Stimulated activated effector memory CD8-positive, alpha-beta T cell treated with anti-CD3 and anti-CD28 coated beads, Interleukin-12 subunit alpha, Interleukin-12 subunit beta, amount 100 ng/mL, for 72 hours (primary cell): ENCODE results near the gene RUFY4.
"Not testable (repeated sequence)": the region's sequence is repeated elsewhere in the genome, so short reads cannot be mapped to it uniquely, and the experiment has no call there.

Experiments
- ATAC-seq: fragments of 150-1000 bp; cut with Tn5 transposase; 2 replicates; pipeline ENCODE4 v1.10.0; 2021
- DNase-seq, 2 donors: peaks; one replicate each; pipeline ENCODE4 v3.0.0; 2021 to 2022; ENCODE audit warnings: low spot score in 2 of 2
- H3K27ac Mint-ChIP-seq: one replicate; pipeline ENCODE4 v1.8.0; 2022; ENCODE audit warnings: mild to moderate bottlenecking, mixed read lengths
- H3K36me3 Mint-ChIP-seq: one replicate; pipeline ENCODE4 v1.8.0; 2022; ENCODE audit warnings: mild to moderate bottlenecking, mixed read lengths
- H3K4me1 Mint-ChIP-seq: one replicate; pipeline ENCODE4 v1.8.0; 2022; ENCODE audit warnings: mixed read lengths
- H3K4me3 Mint-ChIP-seq: one replicate; pipeline ENCODE4 v1.8.0; 2022; ENCODE audit warnings: mild to moderate bottlenecking, mixed read lengths
- H3K9me3 Mint-ChIP-seq: one replicate; pipeline ENCODE4 v1.8.0; 2022; ENCODE audit warnings: mixed read lengths

The RUFY4 gene

GRCh38 chr2:218028189-218028495 lies 40.9 kb upstream of the RUFY4 start:
- H3K4me1 Mint-ChIP-seq = no peaks in the 10 kb centered on the region
- no peaks in the 10 kb centered on the region for H3K9me3 Mint-ChIP-seq
- ATAC-seq (no peak), DNase-seq (no peak)
- no peak overlapping the region for H3K4me3 Mint-ChIP-seq
- H3K27ac Mint-ChIP-seq = no peak overlapping the region
- H3K36me3 Mint-ChIP-seq = no peaks in the 10 kb centered on the region

- H3K4me3 Mint-ChIP-seq = no peak overlapping the region
- no peaks in the 10 kb centered on the region for H3K9me3 Mint-ChIP-seq
- DNase-seq (peak in 1 of 2 donors; percentile 37), ATAC-seq (no peak)
- H3K27ac Mint-ChIP-seq = no peak overlapping the region
- H3K4me1 Mint-ChIP-seq = no peaks in the 10 kb centered on the region
- no peaks in the 10 kb centered on the region for H3K36me3 Mint-ChIP-seq
These were observed 40.3 kb upstream of the RUFY4 start for GRCh38 chr2:218028562-218029348.

DNA sequence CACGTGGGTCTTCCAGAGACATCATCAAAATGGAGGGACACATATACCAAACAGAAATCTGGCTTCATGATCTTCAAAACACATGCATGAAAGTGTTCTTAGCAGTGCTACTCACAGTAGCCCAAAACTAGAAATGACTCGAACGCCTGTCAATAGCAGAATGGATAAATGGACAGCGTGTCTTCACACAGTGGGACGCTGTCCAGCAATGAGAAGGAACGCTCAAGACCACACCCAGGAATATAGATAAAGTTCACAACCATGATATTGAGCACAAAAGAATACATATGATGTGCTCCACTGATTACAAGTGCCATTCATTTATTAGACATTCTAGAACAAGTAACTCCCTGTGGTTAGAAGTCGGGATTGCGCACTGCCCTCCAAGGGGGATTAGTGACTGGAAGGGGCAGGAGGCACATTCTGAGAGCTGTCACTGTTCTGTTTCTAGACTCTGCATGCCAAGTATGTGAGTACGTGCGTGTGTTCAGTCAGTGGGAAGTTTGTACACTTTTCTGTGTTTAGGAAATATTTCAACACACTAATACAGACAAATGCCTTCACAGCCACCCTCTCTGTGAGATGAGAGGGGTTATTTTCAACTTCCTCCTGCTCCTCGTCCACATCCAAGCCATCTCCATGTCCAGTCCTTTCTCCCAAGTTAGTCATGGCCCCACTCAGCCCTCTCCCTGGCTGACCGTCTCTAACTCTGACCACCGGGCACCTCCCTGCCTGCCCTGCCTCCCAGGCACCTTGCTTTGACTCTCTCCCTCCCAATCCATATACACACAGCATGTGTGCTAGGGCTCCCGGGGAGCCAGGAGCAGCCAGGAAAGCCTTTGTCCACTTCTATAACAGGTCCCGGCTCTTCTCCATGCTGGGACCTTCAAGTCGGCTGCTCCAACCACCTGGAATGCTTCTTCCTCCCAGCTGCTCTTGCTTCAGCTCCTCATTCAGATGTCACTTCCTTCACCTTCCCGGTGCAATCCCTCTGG lies 39.4 kb upstream of the RUFY4 start:
- ATAC-seq (no peak), DNase-seq (peak in 1 of 2 donors; percentile 43)
- Mint-ChIP-seq H3K4me3 (no peak overlapping the region), H3K27ac (no peak overlapping the region), H3K4me1 (peaks cover 9% of the 10 kb centered on the region), H3K9me3 (no peaks in the 10 kb centered on the region), H3K36me3 (no peaks in the 10 kb centered on the region)

- H3K36me3 Mint-ChIP-seq = no peaks in the 10 kb centered on the region
- no peak overlapping the region for H3K4me3 Mint-ChIP-seq
- ATAC-seq (no peak), DNase-seq (peak in 1 of 2 donors; percentile 33)
- no peak overlapping the region for H3K27ac Mint-ChIP-seq
- peaks cover 15% of the 10 kb centered on the region for H3K4me1 Mint-ChIP-seq
- no peaks in the 10 kb centered on the region for H3K9me3 Mint-ChIP-seq
These were observed 38.5 kb upstream of the RUFY4 start for GRCh38 chr2:218030409-218031195.

- H3K4me3 Mint-ChIP-seq = no peak overlapping the region
- H3K27ac Mint-ChIP-seq = no peak overlapping the region
- H3K9me3 Mint-ChIP-seq = no peaks in the 10 kb centered on the region
- peak in 1 of 2 donors; percentile 30 for DNase-seq
- H3K4me1 Mint-ChIP-seq = peaks cover 15% of the 10 kb centered on the region
- ATAC-seq = no peak
- H3K36me3 Mint-ChIP-seq = no peaks in the 10 kb centered on the region
These were observed 37.8 kb upstream of the RUFY4 start for GRCh38 chr2:218031261-218031660.

- Mint-ChIP-seq H3K9me3 (no peaks in the 10 kb centered on the region), H3K4me3 (no peak overlapping the region), H3K4me1 (peaks cover 15% of the 10 kb centered on the region), H3K36me3 (no peaks in the 10 kb centered on the region), H3K27ac (no peak overlapping the region)
- peak in 1 of 2 donors; percentile 44 for DNase-seq
- no peak for ATAC-seq
These were observed 37.2 kb upstream of the RUFY4 start for GRCh38 chr2:218031771-218032257.

GRCh38 chr2:218032336-218033171 lies 36.5 kb upstream of the RUFY4 start:
- DNase-seq (peak in 1 of 2 donors; percentile 48), ATAC-seq (no peak)
- peak overlapping the region; percentile 34 for H3K27ac Mint-ChIP-seq
- H3K36me3 Mint-ChIP-seq = no peaks in the 10 kb centered on the region
- no peaks in the 10 kb centered on the region for H3K9me3 Mint-ChIP-seq
- H3K4me3 Mint-ChIP-seq = no peak overlapping the region
- H3K4me1 Mint-ChIP-seq = peaks cover 15% of the 10 kb centered on the region

GRCh38 chr2:218033208-218033589 lies 35.9 kb upstream of the RUFY4 start:
- Mint-ChIP-seq H3K4me3 (no peak overlapping the region), H3K9me3 (no peaks in the 10 kb centered on the region), H3K4me1 (peaks cover 15% of the 10 kb centered on the region), H3K27ac (peak overlapping the region; percentile 34), H3K36me3 (no peaks in the 10 kb centered on the region)
- no peak for ATAC-seq
- DNase-seq = no peak

DNA sequence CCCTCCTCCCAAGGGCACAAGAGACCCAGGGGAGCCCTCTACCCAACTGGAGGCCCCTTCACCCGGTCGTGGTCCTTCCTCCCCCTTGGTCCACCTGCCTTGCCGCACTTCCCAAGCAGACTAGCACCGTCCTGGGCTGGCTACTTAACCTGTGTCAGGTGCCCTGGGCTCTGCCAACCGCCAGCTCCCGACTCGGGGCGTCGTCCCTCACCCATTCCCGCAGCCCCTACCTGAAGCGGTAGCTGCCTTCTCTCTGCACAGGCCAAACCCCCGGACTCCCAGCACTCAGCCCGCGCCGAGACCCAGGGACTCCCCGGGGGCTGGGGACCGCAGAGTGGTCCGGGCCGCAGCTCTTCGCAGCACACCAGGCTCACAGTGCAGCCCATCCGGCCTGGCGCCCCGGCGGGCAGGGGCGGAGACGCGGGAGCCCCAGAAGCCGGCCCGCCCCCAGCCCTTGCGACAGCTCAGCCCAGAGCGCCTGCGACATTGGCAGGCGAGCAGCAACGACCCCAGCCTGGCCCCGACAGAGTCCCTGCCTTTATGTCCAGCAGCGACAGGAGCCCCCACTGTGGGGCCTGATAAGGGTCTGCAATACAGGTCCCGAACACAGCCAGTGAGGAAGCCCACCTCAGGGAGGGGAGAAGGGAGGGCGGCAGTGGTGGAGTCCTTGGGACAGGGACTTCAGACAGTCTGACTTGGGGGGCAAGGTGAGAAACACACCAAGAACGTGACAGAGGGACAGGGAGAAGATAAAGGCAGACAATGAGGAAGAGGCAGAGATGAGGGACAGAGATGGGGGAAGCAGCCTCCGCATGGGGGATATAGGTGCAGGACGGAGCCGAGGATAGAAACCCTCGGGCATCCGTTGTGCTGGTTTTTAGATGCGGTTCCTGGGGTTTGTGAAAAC lies 35.2 kb upstream of the RUFY4 start:
- ATAC-seq = peak; percentile 5
- Mint-ChIP-seq H3K27ac (peak overlapping the region; percentile 14), H3K4me3 (peak overlapping the region; percentile 51), H3K36me3 (no peaks in the 10 kb centered on the region), H3K4me1 (peaks cover 15% of the 10 kb centered on the region), H3K9me3 (no peaks in the 10 kb centered on the region)
- peak in 1 of 2 donors; percentile 51 for DNase-seq

DNA sequence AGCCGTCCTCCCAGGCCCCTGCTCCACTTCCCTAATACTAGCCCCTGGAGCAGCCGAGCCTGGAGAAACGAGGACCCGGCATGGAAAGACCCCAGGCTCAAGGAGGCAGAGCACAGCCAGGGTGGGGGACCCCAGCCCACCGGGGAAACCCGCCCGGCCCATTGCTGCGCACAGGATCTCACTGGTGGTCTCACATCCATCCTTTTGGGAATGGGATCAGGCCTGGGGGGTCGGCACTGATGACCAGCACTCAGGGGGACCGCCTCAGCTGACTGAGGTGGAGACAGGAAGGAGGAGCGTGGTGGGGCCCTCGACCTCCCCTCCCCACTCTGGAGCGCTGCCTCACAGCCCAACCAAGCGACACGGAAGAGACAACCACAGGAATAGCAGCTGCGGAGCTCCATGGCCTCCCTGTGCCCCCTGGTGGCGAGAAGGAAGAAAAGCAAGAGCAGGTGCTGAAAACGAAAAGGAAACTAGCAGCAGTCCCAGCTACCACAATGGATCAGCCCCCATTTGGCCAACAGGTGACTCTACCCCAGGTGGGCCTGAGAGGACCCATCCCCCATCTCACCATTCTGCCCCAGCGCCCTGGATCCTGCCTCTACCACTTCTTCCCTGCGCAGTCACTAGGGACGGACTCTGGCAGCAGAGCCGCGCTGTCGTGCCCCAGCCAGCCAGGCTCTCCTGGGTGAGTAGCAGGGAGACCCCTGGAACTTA lies 34.4 kb upstream of the RUFY4 start:
- peak overlapping the region; percentile 51 for H3K4me3 Mint-ChIP-seq

GRCh38 chr2:218035463-218036100 lies 33.5 kb upstream of the RUFY4 start:
- peaks cover 15% of the 10 kb centered on the region for H3K4me1 Mint-ChIP-seq
- ATAC-seq = no peak
- peak overlapping the region; percentile 51 for H3K4me3 Mint-ChIP-seq
- DNase-seq = peak in 1 of 2 donors; percentile 45
- H3K9me3 Mint-ChIP-seq = no peaks in the 10 kb centered on the region
- no peaks in the 10 kb centered on the region for H3K36me3 Mint-ChIP-seq
- H3K27ac Mint-ChIP-seq = no peak overlapping the region

More for the DNA sequence above, 34.4 kb upstream of the RUFY4 start:
- not testable (repeated sequence) for H3K36me3 Mint-ChIP-seq, H3K9me3 Mint-ChIP-seq
- H3K4me1 Mint-ChIP-seq = peaks cover 15% of the 10 kb centered on the region
- DNase-seq (peak in 1 of 2 donors; percentile 78), ATAC-seq (peak; percentile 78)
- H3K27ac Mint-ChIP-seq = peak overlapping the region; percentile 14

DNA sequence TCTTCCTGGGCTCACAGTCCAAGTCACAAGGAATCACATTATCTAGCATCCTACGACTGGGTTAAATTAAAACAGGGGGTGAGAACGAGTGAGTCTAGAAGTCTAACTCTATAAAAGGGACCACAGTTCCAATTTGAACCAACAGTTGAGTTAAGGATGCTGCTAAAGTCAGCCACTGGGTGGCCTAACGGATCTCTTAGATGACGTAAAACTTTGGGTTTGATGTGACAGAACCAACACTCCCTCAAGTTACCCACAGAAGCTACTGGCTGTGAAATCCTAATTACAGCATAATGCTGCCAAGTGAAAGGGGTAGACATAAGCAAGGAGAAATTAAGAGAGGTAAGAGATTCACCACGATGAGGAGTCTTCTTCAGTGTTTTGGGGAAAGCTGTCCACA lies 32.7 kb upstream of the RUFY4 start:
- no peak overlapping the region for H3K27ac Mint-ChIP-seq
- H3K9me3 Mint-ChIP-seq = no peaks in the 10 kb centered on the region
- H3K4me3 Mint-ChIP-seq = no peak overlapping the region
- DNase-seq = peak in 1 of 2 donors; percentile 10
- H3K4me1 Mint-ChIP-seq = peaks cover 15% of the 10 kb centered on the region
- no peak for ATAC-seq
- no peaks in the 10 kb centered on the region for H3K36me3 Mint-ChIP-seq
